H9 (cell line): ENCODE data around the gene ASXL1. TPM values are rescaled to one million over a fixed set of nuclear protein-coding genes. Genes with fewer than 3 reads are reported as not detected.

Source experiments
- DNase-seq: peaks from one replicate; pipeline ENCODE4 v3.0.0-alpha.2; 2017
- H2AFZ ChIP-seq: one replicate; pipeline ENCODE4 v1.6.1; 2013; ENCODE audit warnings: mild to moderate bottlenecking, low read length, control low read depth, moderate library complexity
- H2AK5ac ChIP-seq: 2 replicates; pipeline ENCODE4 v1.6.1; 2013; ENCODE audit warnings: low read length, control low read depth, mixed read lengths; ENCODE audit not compliant: insufficient read length
- H2BK120ac ChIP-seq: one replicate; pipeline ENCODE4 v1.6.1; 2013; ENCODE audit warnings: low read depth, mild to moderate bottlenecking, low read length, control low read depth, inconsistent platforms; ENCODE audit not compliant: poor library complexity, severe bottlenecking
- H2BK12ac ChIP-seq: 2 replicates; pipeline ENCODE4 v1.6.1; 2013; ENCODE audit warnings: low read length, control low read depth, mixed read lengths, low read depth; ENCODE audit not compliant: insufficient read length
- H2BK15ac ChIP-seq: 2 replicates; pipeline ENCODE4 v1.6.1; 2013; ENCODE audit warnings: low read depth, low read length, control low read depth
- H2BK20ac ChIP-seq: one replicate; pipeline ENCODE4 v1.6.1; 2013; ENCODE audit warnings: low read depth, mild to moderate bottlenecking, low read length, control low read depth, inconsistent platforms; ENCODE audit not compliant: poor library complexity, severe bottlenecking
- H2BK5ac ChIP-seq: 2 replicates; pipeline ENCODE4 v1.6.1; 2013; ENCODE audit warnings: low read length, control low read depth, mixed read lengths; ENCODE audit not compliant: insufficient read length
- H3K14ac ChIP-seq: 2 replicates; pipeline ENCODE4 v1.6.1; 2013; ENCODE audit warnings: low read length, control low read depth; ENCODE audit not compliant: insufficient read depth
- H3K18ac ChIP-seq: 2 replicates; pipeline ENCODE4 v1.6.1; 2013; ENCODE audit warnings: low read depth, mild to moderate bottlenecking, mixed read lengths, low read length, control low read depth; ENCODE audit not compliant: insufficient read length
- H3K23ac ChIP-seq: 2 replicates; pipeline ENCODE4 v1.6.1; 2013; ENCODE audit warnings: low read length, control low read depth, mixed read lengths, low read depth; ENCODE audit not compliant: insufficient read length
- H3K23me2 ChIP-seq: 2 replicates; pipeline ENCODE4 v1.6.1; 2013; ENCODE audit warnings: low read depth, mild to moderate bottlenecking, mixed read lengths, low read length, control low read depth; ENCODE audit not compliant: insufficient read length, poor library complexity, severe bottlenecking
- H3K27ac ChIP-seq: 2 replicates; pipeline ENCODE4 v1.5.1; 2013; ENCODE audit warnings: low read length, control low read depth, mixed read lengths, low read depth; ENCODE audit not compliant: insufficient read length
- H3K27me3 ChIP-seq: 2 replicates; pipeline ENCODE4 v1.6.1; 2013; ENCODE audit warnings: low read length, control low read depth, inconsistent platforms; ENCODE audit not compliant: insufficient read depth
- H3K4ac ChIP-seq: 2 replicates; pipeline ENCODE4 v1.6.1; 2013; ENCODE audit warnings: low read depth, mild to moderate bottlenecking, control low read depth, inconsistent platforms, low read length, moderate library complexity
- H3K4me1 ChIP-seq: 2 replicates; pipeline ENCODE4 v1.6.1; 2013; ENCODE audit warnings: low read length, control low read depth, inconsistent platforms; ENCODE audit not compliant: insufficient read depth
- H3K4me2 ChIP-seq: 2 replicates; pipeline ENCODE4 v1.6.1; 2013; ENCODE audit warnings: low read length, control low read depth, mixed read lengths; ENCODE audit not compliant: insufficient read length, insufficient read depth
- H3K56ac ChIP-seq: 2 replicates; pipeline ENCODE4 v1.6.1; 2013; ENCODE audit warnings: low read depth, mild to moderate bottlenecking, mixed read lengths, low read length, control low read depth; ENCODE audit not compliant: insufficient read length
- H3K79me1 ChIP-seq: 2 replicates; pipeline ENCODE4 v1.6.1; 2013; ENCODE audit warnings: low read depth, mild to moderate bottlenecking, moderate library complexity, low read length, control low read depth, inconsistent platforms; ENCODE audit not compliant: insufficient read depth, poor library complexity, severe bottlenecking
- H3K79me2 ChIP-seq: 2 replicates; pipeline ENCODE4 v1.6.1; 2013; ENCODE audit warnings: low read length, control low read depth, inconsistent platforms; ENCODE audit not compliant: insufficient read depth
- H3K9ac ChIP-seq: 2 replicates; pipeline ENCODE4 v1.6.1; 2013; ENCODE audit warnings: low read length, control low read depth, mixed read lengths; ENCODE audit not compliant: insufficient read length; ENCODE audit errors: extremely low read depth
- H3K9me3 ChIP-seq: one replicate; pipeline ENCODE4 v1.6.1; 2013; ENCODE audit warnings: low read depth, low read length, inconsistent platforms; ENCODE audit not compliant: control insufficient read depth
- H3T11ph ChIP-seq: one replicate; pipeline ENCODE4 v1.6.1; 2013; ENCODE audit warnings: mild to moderate bottlenecking, low read length, control low read depth, inconsistent platforms
- H4K20me1 ChIP-seq: one replicate; pipeline ENCODE4 v1.6.1; 2013; ENCODE audit not compliant: control insufficient read depth, insufficient read length, insufficient read depth
- H4K5ac ChIP-seq: 2 replicates; pipeline ENCODE4 v1.6.1; 2013; ENCODE audit warnings: low read depth, mild to moderate bottlenecking, mixed read lengths, low read length, control low read depth; ENCODE audit not compliant: insufficient read length
- H4K8ac ChIP-seq: replicated peaks from 2 replicates; pipeline ENCODE4 v1.6.1; 2013; ENCODE audit warnings: low read length, control low read depth, mixed read lengths, low read depth; ENCODE audit not compliant: insufficient read length
- H4K91ac ChIP-seq: 2 replicates; pipeline ENCODE4 v1.6.1; 2013; ENCODE audit warnings: low read depth, mild to moderate bottlenecking, moderate library complexity, mixed read lengths, low read length, control low read depth; ENCODE audit not compliant: insufficient read length
- H3K27ac Mint-ChIP-seq, 3 experiments: 2 replicates in 2 of 3; 3 replicates in 1 of 3; pipeline ENCODE4 v1.8.0; 2020 to 2021; ENCODE audit warnings: mixed read lengths in 3 of 3, mild to moderate bottlenecking in 1 of 3, moderate library complexity in 1 of 3
- H3K27me3 Mint-ChIP-seq: 2 replicates; pipeline ENCODE4 v1.8.0; 2021; ENCODE audit warnings: low read depth, mild to moderate bottlenecking, moderate library complexity, mixed read lengths
- H3K36me3 Mint-ChIP-seq, 3 experiments: 2 replicates in 2 of 3; 3 replicates in 1 of 3; pipeline ENCODE4 v1.8.0; 2020 to 2021; ENCODE audit warnings: low read depth in 3 of 3, mixed read lengths in 3 of 3; ENCODE audit not compliant: insufficient read depth in 1 of 3
- H3K4me1 Mint-ChIP-seq, 2 experiments: 2 replicates each; pipeline ENCODE4 v1.8.0; 2020; ENCODE audit warnings: mixed read lengths in 2 of 2
- H3K4me3 Mint-ChIP-seq, 2 experiments: 2 replicates in 1 of 2; 3 replicates in 1 of 2; pipeline ENCODE4 v1.8.0; 2020 to 2021; ENCODE audit warnings: mild to moderate bottlenecking in 2 of 2, mixed read lengths in 2 of 2, moderate library complexity in 1 of 2
- H3K9me3 Mint-ChIP-seq, 2 experiments: 2 replicates in 1 of 2; 3 replicates in 1 of 2; pipeline ENCODE4 v1.8.0; 2020; ENCODE audit warnings: mild to moderate bottlenecking in 2 of 2, mixed read lengths in 2 of 2, moderate library complexity in 1 of 2
- WGBS: extraction: QIAGEN DNeasy Blood & Tissue Kit; methylation state at CpG from one replicate; pipeline ENCODE4 v1.1.7; 2013; ENCODE audit warnings: missing lambda C conversion rate, low lambda C conversion rate, mixed read lengths; ENCODE audit not compliant: insufficient read length; ENCODE audit errors: extremely low coverage; 5-methylcytosine and 5-hydroxymethylcytosine counted together
- total RNA-seq: library from RNA; stranded (reverse); gene quantifications from 2 replicates; pipeline ENCODE4 v1.2.1, GENCODE V29; 2021
- TF ChIP-seq, protein P1 (sequence below): fragments of 200-600 bp; sonication (generic); conservative IDR thresholded peaks from 3 replicates; pipeline ENCODE4 v1.8.0; 2021; ENCODE audit warnings: antibody characterized with exemption, mild to moderate bottlenecking

The ASXL1 gene
- total RNA-seq, 1 experiment from 2014 or later, result 39.5 TPM

DNA sequence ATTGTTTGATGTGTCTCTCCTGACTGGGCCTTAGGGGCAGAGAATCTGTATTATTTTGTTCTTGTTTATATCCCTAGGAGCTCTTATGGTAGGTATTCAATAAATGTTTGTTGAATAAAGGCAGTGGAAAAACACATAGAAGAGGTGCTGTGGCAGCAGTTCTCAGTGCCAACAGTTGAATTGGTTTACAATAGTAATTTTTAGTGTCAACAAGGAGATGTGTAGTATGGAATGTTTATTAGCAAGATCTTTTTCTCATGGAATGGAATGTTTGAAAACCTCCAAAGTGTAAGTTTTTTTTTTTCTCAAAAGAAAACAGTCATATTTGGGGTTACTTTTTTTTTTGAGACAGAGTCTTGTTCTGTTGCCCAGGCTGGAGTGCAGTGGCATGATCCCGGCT is 28.0 kb downstream of the ASXL1 start:
- no peaks in the 10 kb centered on the region for H3K9me3 ChIP-seq
- no peak for DNase-seq
- TF ChIP-seq, protein P1, sequence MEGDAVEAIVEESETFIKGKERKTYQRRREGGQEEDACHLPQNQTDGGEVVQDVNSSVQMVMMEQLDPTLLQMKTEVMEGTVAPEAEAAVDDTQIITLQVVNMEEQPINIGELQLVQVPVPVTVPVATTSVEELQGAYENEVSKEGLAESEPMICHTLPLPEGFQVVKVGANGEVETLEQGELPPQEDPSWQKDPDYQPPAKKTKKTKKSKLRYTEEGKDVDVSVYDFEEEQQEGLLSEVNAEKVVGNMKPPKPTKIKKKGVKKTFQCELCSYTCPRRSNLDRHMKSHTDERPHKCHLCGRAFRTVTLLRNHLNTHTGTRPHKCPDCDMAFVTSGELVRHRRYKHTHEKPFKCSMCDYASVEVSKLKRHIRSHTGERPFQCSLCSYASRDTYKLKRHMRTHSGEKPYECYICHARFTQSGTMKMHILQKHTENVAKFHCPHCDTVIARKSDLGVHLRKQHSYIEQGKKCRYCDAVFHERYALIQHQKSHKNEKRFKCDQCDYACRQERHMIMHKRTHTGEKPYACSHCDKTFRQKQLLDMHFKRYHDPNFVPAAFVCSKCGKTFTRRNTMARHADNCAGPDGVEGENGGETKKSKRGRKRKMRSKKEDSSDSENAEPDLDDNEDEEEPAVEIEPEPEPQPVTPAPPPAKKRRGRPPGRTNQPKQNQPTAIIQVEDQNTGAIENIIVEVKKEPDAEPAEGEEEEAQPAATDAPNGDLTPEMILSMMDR, result no peak
- no peak overlapping the region for H2BK15ac ChIP-seq
- no peak overlapping the region for H3K56ac ChIP-seq
- H3K18ac ChIP-seq, result no peak overlapping the region
- no peaks in the 10 kb centered on the region for H3K4me1 ChIP-seq
- Mint-ChIP-seq H3K36me3 (no peaks in the 10 kb centered on the region), H3K4me1 (no peaks in the 10 kb centered on the region), H3K27me3 (no peaks in the 10 kb centered on the region), H3K4me3 (no peak overlapping the region), H3K27ac (no peak overlapping the region), H3K9me3 (no peaks in the 10 kb centered on the region)
- H4K8ac ChIP-seq, result no peak overlapping the region
- H2AK5ac ChIP-seq, result no peak overlapping the region
- H2BK5ac ChIP-seq, result no peak overlapping the region
- H4K5ac ChIP-seq, result no peak overlapping the region
- no peak overlapping the region for H3K23ac ChIP-seq
- H3T11ph ChIP-seq, result no peak overlapping the region
- H3K79me1 ChIP-seq, result no peaks in the 10 kb centered on the region
- H3K27ac ChIP-seq, result no peak overlapping the region
- no peaks in the 10 kb centered on the region for H4K20me1 ChIP-seq
- H3K23me2 ChIP-seq, result no peaks in the 10 kb centered on the region
- H2AFZ ChIP-seq, result no peak overlapping the region
- H3K14ac ChIP-seq, result no peak overlapping the region
- H2BK12ac ChIP-seq, result no peak overlapping the region
- H4K91ac ChIP-seq, result no peak overlapping the region
- no peaks in the 10 kb centered on the region; the same call in 1 of the 2 replicates for H3K79me2 ChIP-seq
- no peak overlapping the region for H3K4me2 ChIP-seq
- no peak overlapping the region for H3K9ac ChIP-seq
- WGBS, result no CpG with 5 or more reads among the region's 1 CpG
- no peak overlapping the region for H3K4ac ChIP-seq
- no peaks in the 10 kb centered on the region for H3K27me3 ChIP-seq
- no peak overlapping the region for H2BK20ac ChIP-seq
- H2BK120ac ChIP-seq, result no peak overlapping the region
